ENCODE results near the gene BOK. TPM values are rescaled to one million over a fixed set of nuclear protein-coding genes. Genes with fewer than 3 reads are reported as not detected.

Gene BOK
- total and polyA plus RNA-seq, 10 of the 15 experiments (the other 5 are each of a cell fraction or from before 2014, with no cell fraction given): 0.04 to 0.15 (median 0.12) TPM; not detected in 7

DNA sequence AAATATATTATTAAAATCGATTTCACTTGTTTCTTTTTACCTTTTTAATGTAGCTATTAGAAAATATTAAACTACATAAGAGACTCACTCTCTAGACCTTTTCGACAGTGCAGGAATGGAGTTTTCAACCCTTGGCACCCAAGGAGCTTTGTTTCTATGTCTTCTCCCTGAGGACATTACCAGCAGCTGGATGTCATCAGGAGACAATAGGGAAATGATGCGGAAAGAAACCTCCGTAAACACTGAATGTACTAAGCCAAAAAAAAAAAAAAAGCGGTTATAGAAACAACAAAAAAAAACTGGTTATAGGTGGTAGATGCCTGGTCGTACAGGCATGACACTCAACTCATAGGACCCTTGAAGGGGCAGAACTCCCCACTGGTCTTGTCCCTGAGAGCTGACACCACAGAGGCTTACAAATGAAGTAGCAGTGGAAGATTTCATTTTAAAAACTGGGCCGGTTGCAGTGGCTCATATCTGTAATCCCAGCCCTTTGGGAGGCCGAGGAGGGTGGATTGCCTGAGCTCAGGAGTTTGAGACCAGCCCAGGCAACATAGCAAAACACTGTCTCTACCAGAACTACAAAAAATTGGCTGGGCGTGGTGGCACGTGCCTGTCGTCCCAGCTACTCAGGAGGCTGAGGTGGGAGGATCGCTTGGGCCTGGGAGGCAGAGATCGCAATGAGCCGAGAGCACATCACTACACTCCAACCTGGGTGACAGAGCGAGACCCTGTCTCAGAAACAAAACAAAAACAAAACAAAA lies 54.7 kb downstream of the BOK start:
- intact Hi-C loops (cut with micrococcal nuclease; ENCODE audit: unreplicated experiment) (loop anchor here (5.0 to 10.0 kb wide), 2 partner anchors 106 to 258 kb away; partner anchors contain the start of genes FARP2 and STK25), in situ Hi-C loops (cut with MboI) (no loop called here)
- Histone ChIP-seq H3K9me3 (replicated peaks; ENCODE audit: control insufficient read depth, insufficient read depth, low read length) (no peaks in the 10 kb centered on the region), H3K27ac (ENCODE audit: control insufficient read depth, insufficient read depth) (no peak overlapping the region), H3K79me2 (ENCODE audit: control insufficient read depth, insufficient read depth, low read length) (peaks cover 24% of the 10 kb centered on the region), H3K4me1 (ENCODE audit: control insufficient read depth, insufficient read depth, low read length) (peaks cover 7% of the 10 kb centered on the region), H3K27me3 (replicated peaks in 1 of 2; ENCODE audit: control insufficient read depth in 2 of 2, insufficient read depth in 2 of 2, low read length in 1 of 2) (no peaks in the 10 kb centered on the region), H4K20me1 (ENCODE audit: control insufficient read depth, insufficient read depth) (no peaks in the 10 kb centered on the region), H3K9ac (ENCODE audit: control insufficient read depth, insufficient read depth, low read length) (no peak overlapping the region), H3K4me3 (no peak overlapping the region), H3K36me3 (ENCODE audit: control insufficient read depth in 2 of 2, insufficient read depth in 2 of 2, low read length in 1 of 2) (peaks cover 6 to 7% of the 10 kb centered on the region in 2 experiments; a peak in 3 of 4 replicates), H3K4me2 (ENCODE audit: control insufficient read depth, insufficient read depth) (no peak overlapping the region), H2AFZ (ENCODE audit: control insufficient read depth, low read depth, low read length) (no peak overlapping the region)
- TF ChIP-seq RCOR1 (conservative IDR thresholded peaks at IDR 0.05; ENCODE audit: low read depth, low read length) (no peak), GABPA (IDR thresholded peaks at IDR 0.05; ENCODE audit: low read depth) (no peak), MTA2 (IDR thresholded peaks at IDR 0.05; ENCODE audit: low read depth) (no peak), ZZZ3 (IDR thresholded peaks at IDR 0.05; ENCODE audit: control insufficient read depth, insufficient read length, low read depth) (no peak), RAD51 (IDR thresholded peaks at IDR 0.05) (no peak), MYB (IDR thresholded peaks at IDR 0.05; ENCODE audit: borderline replicate concordance, low read depth, low read length) (no peak), DPF2 (IDR thresholded peaks at IDR 0.05) (no peak), JUND (IDR thresholded peaks at IDR 0.05; ENCODE audit: low read depth, low read length) (no peak), ATF7 (IDR thresholded peaks at IDR 0.05; ENCODE audit: low read depth) (no peak), SMC3 (IDR thresholded peaks at IDR 0.05; ENCODE audit: borderline replicate concordance, low read length) (no peak), TARDBP (IDR thresholded peaks at IDR 0.05; ENCODE audit: borderline replicate concordance) (no peak), POLR2AphosphoS2 (IDR thresholded peaks at IDR 0.05; ENCODE audit: low read depth, low read length) (no peak), SIN3A (IDR thresholded peaks at IDR 0.05; ENCODE audit: low read depth, low read length) (no peak), ESRRA (IDR thresholded peaks at IDR 0.05; ENCODE audit: low read length) (no peak)
- TF ChIP-seq, protein P1, sequence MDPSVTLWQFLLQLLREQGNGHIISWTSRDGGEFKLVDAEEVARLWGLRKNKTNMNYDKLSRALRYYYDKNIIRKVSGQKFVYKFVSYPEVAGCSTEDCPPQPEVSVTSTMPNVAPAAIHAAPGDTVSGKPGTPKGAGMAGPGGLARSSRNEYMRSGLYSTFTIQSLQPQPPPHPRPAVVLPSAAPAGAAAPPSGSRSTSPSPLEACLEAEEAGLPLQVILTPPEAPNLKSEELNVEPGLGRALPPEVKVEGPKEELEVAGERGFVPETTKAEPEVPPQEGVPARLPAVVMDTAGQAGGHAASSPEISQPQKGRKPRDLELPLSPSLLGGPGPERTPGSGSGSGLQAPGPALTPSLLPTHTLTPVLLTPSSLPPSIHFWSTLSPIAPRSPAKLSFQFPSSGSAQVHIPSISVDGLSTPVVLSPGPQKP (IDR thresholded peaks at IDR 0.05; ENCODE audit: low read depth, low read length): no peak
- TF ChIP-seq, protein P2, sequence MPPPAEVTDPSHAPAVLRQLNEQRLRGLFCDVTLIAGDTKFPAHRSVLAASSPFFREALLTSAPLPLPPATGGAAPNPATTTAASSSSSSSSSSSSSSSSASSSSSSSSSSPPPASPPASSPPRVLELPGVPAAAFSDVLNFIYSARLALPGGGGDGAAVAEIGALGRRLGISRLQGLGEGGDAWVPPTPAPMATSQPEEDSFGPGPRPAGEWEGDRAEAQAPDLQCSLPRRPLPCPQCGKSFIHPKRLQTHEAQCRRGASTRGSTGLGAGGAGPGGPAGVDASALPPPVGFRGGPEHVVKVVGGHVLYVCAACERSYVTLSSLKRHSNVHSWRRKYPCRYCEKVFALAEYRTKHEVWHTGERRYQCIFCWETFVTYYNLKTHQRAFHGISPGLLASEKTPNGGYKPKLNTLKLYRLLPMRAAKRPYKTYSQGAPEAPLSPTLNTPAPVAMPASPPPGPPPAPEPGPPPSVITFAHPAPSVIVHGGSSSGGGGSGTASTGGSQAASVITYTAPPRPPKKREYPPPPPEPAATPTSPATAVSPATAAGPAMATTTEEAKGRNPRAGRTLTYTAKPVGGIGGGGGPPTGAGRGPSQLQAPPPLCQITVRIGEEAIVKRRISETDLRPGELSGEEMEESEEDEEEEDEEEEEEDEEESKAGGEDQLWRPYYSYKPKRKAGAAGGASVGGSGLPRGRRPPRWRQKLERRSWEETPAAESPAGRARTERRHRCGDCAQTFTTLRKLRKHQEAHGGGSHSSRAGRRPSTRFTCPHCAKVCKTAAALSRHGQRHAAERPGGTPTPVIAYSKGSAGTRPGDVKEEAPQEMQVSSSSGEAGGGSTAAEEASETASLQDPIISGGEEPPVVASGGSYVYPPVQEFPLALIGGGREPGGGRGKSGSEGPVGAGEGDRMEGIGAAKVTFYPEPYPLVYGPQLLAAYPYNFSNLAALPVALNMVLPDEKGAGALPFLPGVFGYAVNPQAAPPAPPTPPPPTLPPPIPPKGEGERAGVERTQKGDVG (CRISPR knock-in tag; IDR thresholded peaks at IDR 0.05): no peak
- TF ChIP-seq, protein P3, sequence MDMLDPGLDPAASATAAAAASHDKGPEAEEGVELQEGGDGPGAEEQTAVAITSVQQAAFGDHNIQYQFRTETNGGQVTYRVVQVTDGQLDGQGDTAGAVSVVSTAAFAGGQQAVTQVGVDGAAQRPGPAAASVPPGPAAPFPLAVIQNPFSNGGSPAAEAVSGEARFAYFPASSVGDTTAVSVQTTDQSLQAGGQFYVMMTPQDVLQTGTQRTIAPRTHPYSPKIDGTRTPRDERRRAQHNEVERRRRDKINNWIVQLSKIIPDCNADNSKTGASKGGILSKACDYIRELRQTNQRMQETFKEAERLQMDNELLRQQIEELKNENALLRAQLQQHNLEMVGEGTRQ (IDR thresholded peaks at IDR 0.05; ENCODE audit: borderline replicate concordance, low read depth, low read length): no peak
- TF ChIP-seq, protein P4, sequence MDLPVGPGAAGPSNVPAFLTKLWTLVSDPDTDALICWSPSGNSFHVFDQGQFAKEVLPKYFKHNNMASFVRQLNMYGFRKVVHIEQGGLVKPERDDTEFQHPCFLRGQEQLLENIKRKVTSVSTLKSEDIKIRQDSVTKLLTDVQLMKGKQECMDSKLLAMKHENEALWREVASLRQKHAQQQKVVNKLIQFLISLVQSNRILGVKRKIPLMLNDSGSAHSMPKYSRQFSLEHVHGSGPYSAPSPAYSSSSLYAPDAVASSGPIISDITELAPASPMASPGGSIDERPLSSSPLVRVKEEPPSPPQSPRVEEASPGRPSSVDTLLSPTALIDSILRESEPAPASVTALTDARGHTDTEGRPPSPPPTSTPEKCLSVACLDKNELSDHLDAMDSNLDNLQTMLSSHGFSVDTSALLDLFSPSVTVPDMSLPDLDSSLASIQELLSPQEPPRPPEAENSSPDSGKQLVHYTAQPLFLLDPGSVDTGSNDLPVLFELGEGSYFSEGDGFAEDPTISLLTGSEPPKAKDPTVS (IDR thresholded peaks at IDR 0.05; ENCODE audit: low read depth, low read length): no peak
- FAIRE-seq (no peak), ATAC-seq (no peak), DNase-seq (ENCODE audit: low read depth, low spot score) (no peak)
- ChIA-PET SMC1A (ENCODE audit: uncharacterized antibody, unreplicated experiment) (interaction anchor here (1.3 kb wide), 1 partner anchor 11 kb away, joined by 4 read pairs; no protein-coding TSS in a partner anchor), POLR2A (interaction anchor here (0.6 to 0.7 kb wide), 2 partner anchors 287 to 299 kb away, joined by 3 to 6 read pairs; no protein-coding TSS in a partner anchor), RAD21 (ENCODE audit: unreplicated experiment) (interaction anchor here (0.7 kb wide), 1 partner anchor 255 kb away, joined by 3 read pairs; no protein-coding TSS in a partner anchor), CTCF (interaction anchor here (0.9 to 1.1 kb wide), 3 partner anchors 78 to 346 kb away, joined by 3 to 5 read pairs (median 4); no protein-coding TSS in a partner anchor)
- 93% methylated on average over 15 of the region's 15 CpGs for WGBS (ENCODE audit: insufficient coverage, insufficient replicate concordance, low lambda C conversion rate, missing lambda C conversion rate)
- no TSS peak for BruUV-seq (replicated peaks)

Measured in GM12878 (cell line).